ENCODE results near the gene CD47. TPM values are rescaled to one million over a fixed set of nuclear protein-coding genes. Genes with fewer than 3 reads are reported as not detected.

CD47 gene
- total RNA-seq, 1 experiment from 2014 or later = 42.5 TPM

DNA sequence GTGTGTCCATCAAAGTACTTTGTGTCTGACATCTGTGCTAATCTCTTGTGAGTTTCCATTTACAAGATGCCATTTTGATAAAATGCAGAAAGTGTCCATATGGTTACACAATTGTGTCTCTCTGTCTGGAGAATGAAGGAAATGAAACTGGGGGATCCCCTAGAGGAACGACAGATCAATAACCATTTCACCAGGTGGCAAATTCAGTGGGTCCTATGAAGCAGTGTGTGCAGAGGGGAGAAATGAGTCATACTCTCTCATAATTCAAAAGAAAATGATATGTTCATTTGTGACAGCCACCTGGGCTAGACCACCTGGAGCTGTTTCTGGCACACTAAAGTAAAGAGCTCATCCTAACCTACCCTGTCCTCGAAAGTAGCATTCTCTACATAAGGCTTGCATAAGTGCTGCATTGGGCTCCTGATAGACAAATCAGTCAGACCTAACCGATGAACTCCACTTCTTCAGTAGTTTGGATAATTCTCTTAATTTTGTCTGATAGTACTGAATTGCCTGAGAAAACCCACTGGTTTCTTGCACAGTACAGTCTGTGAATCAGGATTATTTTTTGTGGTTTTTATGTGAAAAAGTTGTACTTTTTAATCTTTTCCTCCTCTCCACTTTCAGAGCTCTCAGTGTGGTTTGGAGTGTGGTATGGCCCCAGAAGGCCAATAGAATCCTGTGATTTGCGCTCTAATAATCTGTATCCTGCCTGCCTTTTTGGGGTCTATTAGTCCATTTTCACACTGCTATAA is 10.3 kb upstream of the CD47 start (continued):
- TF ChIP-seq ZNF274 (IDR thresholded peaks at IDR 0.05; ENCODE audit: low read depth, low read length) = no peak
- TF ChIP-seq, protein P1, sequence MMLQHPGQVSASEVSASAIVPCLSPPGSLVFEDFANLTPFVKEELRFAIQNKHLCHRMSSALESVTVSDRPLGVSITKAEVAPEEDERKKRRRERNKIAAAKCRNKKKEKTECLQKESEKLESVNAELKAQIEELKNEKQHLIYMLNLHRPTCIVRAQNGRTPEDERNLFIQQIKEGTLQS (IDR thresholded peaks at IDR 0.05) = no peak

DNA sequence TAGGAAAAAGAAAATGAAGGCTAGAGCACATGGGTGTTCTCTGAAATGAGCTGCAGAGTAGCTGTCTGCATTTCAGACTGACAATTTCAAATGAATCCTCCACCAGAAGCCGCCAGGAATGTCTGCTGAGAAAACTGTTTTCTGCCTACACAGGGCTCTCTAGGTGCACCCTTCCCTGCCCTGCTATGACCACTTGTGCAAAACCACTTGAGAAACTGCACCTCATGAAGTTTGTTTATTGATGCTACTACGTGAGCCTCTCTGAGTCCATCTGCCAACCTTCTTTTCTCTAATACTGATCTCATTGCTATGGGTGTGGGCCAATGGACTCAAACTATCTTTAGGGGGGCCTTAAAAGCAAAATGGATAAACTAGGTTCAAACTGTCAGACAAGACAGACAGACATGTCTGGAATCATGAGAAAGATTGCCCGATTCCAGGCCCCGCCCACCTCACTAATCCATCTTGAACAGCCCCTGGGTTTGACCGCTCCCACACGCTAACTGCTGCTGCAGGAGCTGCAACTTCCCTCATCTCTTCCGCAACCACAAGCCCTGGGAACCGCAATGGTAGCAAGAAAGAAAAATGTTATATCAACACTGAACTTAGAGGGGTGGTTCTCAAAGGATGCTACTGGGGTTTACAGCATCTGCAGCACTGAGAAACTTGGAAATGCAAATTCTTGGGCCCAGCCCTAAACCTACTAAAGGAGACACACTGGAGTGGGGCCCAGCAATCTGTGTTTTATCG is 9.0 kb upstream of the CD47 start:
- CTCF ChIA-PET = no interaction called here
- DNase-seq (ENCODE audit: low read depth, low spot score) = no peak
- no peak overlapping the region for H3K9ac ChIP-seq (ENCODE audit: low read length)
- H3K4me1 ChIP-seq (ENCODE audit: control insufficient read depth in 1 of 2, insufficient read depth in 2 of 2, low read length in 2 of 2) = no peaks in the 10 kb centered on the region
- RAD21 ChIA-PET (ENCODE audit: low non-redundant PET in 1 of 2, low total read pairs in 2 of 2, uncharacterized antibody in 2 of 2, unreplicated experiment in 2 of 2) = no interaction called here
- H2AFZ ChIP-seq (ENCODE audit: low read depth, low read length, poor library complexity, severe bottlenecking) = no peak overlapping the region
- no peak for TF ChIP-seq POLR2AphosphoS5 (IDR thresholded peaks at IDR 0.05; ENCODE audit: low read depth, low read length)
- TF ChIP-seq ELF1 (IDR thresholded peaks at IDR 0.05; ENCODE audit: borderline replicate concordance, low read depth) = no peak
- no peak for TF ChIP-seq YY1 (IDR thresholded peaks at IDR 0.05; ENCODE audit: extremely low read depth, insufficient replicate concordance, low read depth, low read length)
- no peak overlapping the region for H3K27ac ChIP-seq (ENCODE audit: low read depth, low read length)
- ATAC-seq = no peak
- BruUV-seq (replicated peaks) = no TSS peak
- H3K4me3 ChIP-seq (replicated peaks in 1 of 2; ENCODE audit: low read depth in 1 of 2, low read length in 2 of 2) = no peak overlapping the region
- intact Hi-C loops (cut with micrococcal nuclease) = no loop called here
- no peaks in the 10 kb centered on the region for H4K20me1 ChIP-seq (ENCODE audit: insufficient read depth)
- no peaks in the 10 kb centered on the region for H3K27me3 ChIP-seq (ENCODE audit: insufficient read depth, low read length)
- H3K9me3 ChIP-seq (ENCODE audit: control insufficient read depth in 1 of 2, insufficient read depth in 1 of 2, low read depth in 1 of 2, low read length in 2 of 2) = no peaks in the 10 kb centered on the region
- no peak overlapping the region for H3K4me2 ChIP-seq (ENCODE audit: low read length)
- POLR2A ChIA-PET = no interaction called here
- H3K79me2 ChIP-seq (ENCODE audit: insufficient read depth, low read length) = no peaks in the 10 kb centered on the region
- H3K9me2 ChIP-seq (ENCODE audit: insufficient read depth) = no peaks in the 10 kb centered on the region
- H3K36me3 ChIP-seq (ENCODE audit: control insufficient read depth in 1 of 2, insufficient read depth in 2 of 2, low read length in 2 of 2) = no peaks in the 10 kb centered on the region

DNA sequence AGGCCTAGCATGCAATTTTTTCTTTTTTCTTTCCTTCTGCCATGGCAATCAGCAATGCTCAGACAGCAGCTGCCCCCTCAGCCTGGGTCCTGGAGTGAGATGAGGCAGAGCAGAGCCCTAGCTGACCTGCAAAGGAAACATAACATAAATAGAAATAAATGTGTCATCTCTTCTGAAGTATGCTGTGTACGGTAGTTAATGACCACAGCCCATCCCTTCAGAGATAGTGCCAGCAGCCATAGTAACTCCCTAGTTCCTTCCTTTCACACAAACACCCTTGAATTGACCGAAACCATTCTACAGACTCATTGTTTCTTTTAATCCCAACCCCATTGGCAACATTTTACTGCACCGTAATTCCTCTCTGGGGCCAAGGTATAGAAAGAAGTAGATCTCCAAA is 8.4 kb upstream of the CD47 start:
- H3K36me3 ChIP-seq (ENCODE audit: control insufficient read depth in 1 of 2, insufficient read depth in 2 of 2, low read length in 2 of 2) = no peaks in the 10 kb centered on the region
- H3K9me2 ChIP-seq (ENCODE audit: insufficient read depth) = no peaks in the 10 kb centered on the region
- ATAC-seq = no peak
- no peak overlapping the region for H3K9ac ChIP-seq (ENCODE audit: low read length)
- no peaks in the 10 kb centered on the region for H3K79me2 ChIP-seq (ENCODE audit: insufficient read depth, low read length)
- H2AFZ ChIP-seq (ENCODE audit: low read depth, low read length, poor library complexity, severe bottlenecking) = no peak overlapping the region
- H3K4me2 ChIP-seq (ENCODE audit: low read length) = no peak overlapping the region
- no peaks in the 10 kb centered on the region for H3K4me1 ChIP-seq (ENCODE audit: control insufficient read depth in 1 of 2, insufficient read depth in 2 of 2, low read length in 2 of 2)
- POLR2A ChIA-PET = no interaction called here
- no TSS peak for BruUV-seq (replicated peaks)
- no peak overlapping the region for H3K27ac ChIP-seq (ENCODE audit: low read depth, low read length)
- H3K4me3 ChIP-seq (replicated peaks in 1 of 2; ENCODE audit: low read depth in 1 of 2, low read length in 2 of 2) = no peak overlapping the region
- H4K20me1 ChIP-seq (ENCODE audit: insufficient read depth) = no peaks in the 10 kb centered on the region
- TF ChIP-seq EGR1 (IDR thresholded peaks at IDR 0.05; ENCODE audit: low read depth) = no peak
- no peak for TF ChIP-seq EZH2 (IDR thresholded peaks at IDR 0.05)
- TF ChIP-seq POLR2A (IDR thresholded peaks at IDR 0.05; ENCODE audit: borderline replicate concordance, extremely low read depth, insufficient read depth, insufficient read length) = no peak
- no peak for TF ChIP-seq ZNF274 (IDR thresholded peaks at IDR 0.05; ENCODE audit: low read depth, low read length)
- TF ChIP-seq, protein P2, sequence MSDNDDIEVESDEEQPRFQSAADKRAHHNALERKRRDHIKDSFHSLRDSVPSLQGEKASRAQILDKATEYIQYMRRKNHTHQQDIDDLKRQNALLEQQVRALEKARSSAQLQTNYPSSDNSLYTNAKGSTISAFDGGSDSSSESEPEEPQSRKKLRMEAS (IDR thresholded peaks at IDR 0.05) = no peak
- TF ChIP-seq, protein P3, sequence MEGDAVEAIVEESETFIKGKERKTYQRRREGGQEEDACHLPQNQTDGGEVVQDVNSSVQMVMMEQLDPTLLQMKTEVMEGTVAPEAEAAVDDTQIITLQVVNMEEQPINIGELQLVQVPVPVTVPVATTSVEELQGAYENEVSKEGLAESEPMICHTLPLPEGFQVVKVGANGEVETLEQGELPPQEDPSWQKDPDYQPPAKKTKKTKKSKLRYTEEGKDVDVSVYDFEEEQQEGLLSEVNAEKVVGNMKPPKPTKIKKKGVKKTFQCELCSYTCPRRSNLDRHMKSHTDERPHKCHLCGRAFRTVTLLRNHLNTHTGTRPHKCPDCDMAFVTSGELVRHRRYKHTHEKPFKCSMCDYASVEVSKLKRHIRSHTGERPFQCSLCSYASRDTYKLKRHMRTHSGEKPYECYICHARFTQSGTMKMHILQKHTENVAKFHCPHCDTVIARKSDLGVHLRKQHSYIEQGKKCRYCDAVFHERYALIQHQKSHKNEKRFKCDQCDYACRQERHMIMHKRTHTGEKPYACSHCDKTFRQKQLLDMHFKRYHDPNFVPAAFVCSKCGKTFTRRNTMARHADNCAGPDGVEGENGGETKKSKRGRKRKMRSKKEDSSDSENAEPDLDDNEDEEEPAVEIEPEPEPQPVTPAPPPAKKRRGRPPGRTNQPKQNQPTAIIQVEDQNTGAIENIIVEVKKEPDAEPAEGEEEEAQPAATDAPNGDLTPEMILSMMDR (IDR thresholded peaks at IDR 0.05 in 2 of 3, conservative IDR thresholded peaks at IDR 0.05 in 1 of 3; ENCODE audit: borderline replicate concordance in 1 of 3, insufficient read depth in 1 of 3, low read depth in 2 of 3, low read length in 2 of 3) = no peak
- TF ChIP-seq CBX3 (IDR thresholded peaks at IDR 0.05; ENCODE audit: low read depth) = no peak
- TF ChIP-seq JUND (IDR thresholded peaks at IDR 0.05) = no peak
- no peaks in the 10 kb centered on the region for H3K9me3 ChIP-seq (ENCODE audit: control insufficient read depth in 1 of 2, insufficient read depth in 1 of 2, low read depth in 1 of 2, low read length in 2 of 2)
- no peaks in the 10 kb centered on the region for H3K27me3 ChIP-seq (ENCODE audit: insufficient read depth, low read length)
- RAD21 ChIA-PET (ENCODE audit: low non-redundant PET in 1 of 2, low total read pairs in 2 of 2, uncharacterized antibody in 2 of 2, unreplicated experiment in 2 of 2) = no interaction called here
- intact Hi-C loops (cut with micrococcal nuclease) = no loop called here
- no peak for DNase-seq (ENCODE audit: low read depth, low spot score)
- CTCF ChIA-PET = no interaction called here
